Central memory CD8-positive, alpha-beta T cell (primary cell): Measurements from ENCODE around the gene ZNF165.
"Not testable (repeated sequence)": the region's sequence is repeated elsewhere in the genome, so short reads cannot be mapped to it uniquely, and the experiment has no call there.

Experiments used
- ATAC-seq: fragments of 150-1000 bp; cut with Tn5 transposase; replicated peaks from 2 replicates; pipeline ENCODE4 v1.10.0; 2022; ENCODE audit warnings: mild to moderate bottlenecking, moderate FRiP score, moderate number of reproducible peaks; ENCODE audit not compliant: poor library complexity, severe bottlenecking; ENCODE audit errors: extremely low read depth
- DNase-seq, 2 donors: peaks; one replicate each; pipeline ENCODE4 v3.0.0; 2021; ENCODE audit warnings: low spot score in 2 of 2
- H3K27ac Mint-ChIP-seq: one replicate; pipeline ENCODE4 v1.8.0; 2022; ENCODE audit warnings: low read depth, mild to moderate bottlenecking, moderate library complexity, mixed read lengths
- H3K27me3 Mint-ChIP-seq: one replicate; pipeline ENCODE4 v1.8.0; 2022; ENCODE audit warnings: mixed read lengths
- H3K36me3 Mint-ChIP-seq: one replicate; pipeline ENCODE4 v1.8.0; 2022; ENCODE audit warnings: mild to moderate bottlenecking, moderate library complexity, mixed read lengths; ENCODE audit not compliant: insufficient read depth
- H3K4me1 Mint-ChIP-seq: one replicate; pipeline ENCODE4 v1.8.0; 2022; ENCODE audit warnings: mixed read lengths
- H3K4me3 Mint-ChIP-seq: one replicate; pipeline ENCODE4 v1.8.0; 2022; ENCODE audit warnings: mild to moderate bottlenecking, moderate library complexity, mixed read lengths
- H3K9me3 Mint-ChIP-seq: one replicate; pipeline ENCODE4 v1.8.0; 2022; ENCODE audit warnings: mixed read lengths

ZNF165 gene

DNA sequence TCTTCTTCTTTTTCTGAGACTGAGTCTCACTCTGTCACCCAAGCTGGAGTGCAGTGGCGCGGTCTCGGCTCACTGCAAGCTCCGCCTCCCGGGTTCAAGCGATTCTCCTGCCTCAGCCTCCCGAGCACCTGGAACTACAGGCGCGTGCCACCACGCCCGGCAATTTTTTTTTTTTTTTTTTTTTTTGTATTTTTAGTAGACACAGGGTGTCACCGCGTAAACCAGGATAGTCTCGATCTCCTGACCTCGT is at the start of gene ZNF165:
Gene ZNF165, plus strand, starts transcription at position 188 of the 250 bp plus-strand sequence. CDS start 4,913 bp downstream, outside the sequence.
- Mint-ChIP-seq H3K4me1 (peaks cover 20% of the 10 kb centered on the region), H3K36me3 (peaks cover 22% of the 10 kb centered on the region), H3K27ac (peak within 1 kb of the TSS; percentile 89), H3K4me3 (peak within 1 kb of the TSS; percentile 75)
- not testable (repeated sequence) for H3K27me3 Mint-ChIP-seq, H3K9me3 Mint-ChIP-seq, DNase-seq
- peak; percentile 13 for ATAC-seq

DNA sequence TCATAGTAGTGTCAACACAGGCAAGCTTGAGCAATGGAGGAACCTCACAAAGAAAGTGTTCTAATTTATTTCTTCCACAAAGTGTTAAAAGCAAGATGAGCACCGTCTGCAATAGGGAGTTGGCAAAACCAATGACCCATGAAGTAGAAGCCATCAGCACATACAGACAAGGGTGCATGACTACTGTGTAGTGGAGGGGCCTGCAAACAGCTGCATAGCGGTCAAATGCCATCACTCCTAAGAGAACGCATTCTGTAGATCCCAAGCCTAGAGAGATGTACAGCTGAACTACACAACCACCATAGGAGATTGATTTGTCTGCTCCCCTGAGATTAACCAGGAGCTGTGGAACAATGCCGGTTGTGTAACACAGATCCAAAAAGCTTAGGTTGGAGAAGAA is 26.8 kb upstream of the ZNF165 start:
- Mint-ChIP-seq H3K27me3 (peaks cover 71% of the 10 kb centered on the region), H3K4me1 (no peaks in the 10 kb centered on the region), H3K9me3 (no peaks in the 10 kb centered on the region), H3K27ac (no peak overlapping the region), H3K4me3 (no peak overlapping the region), H3K36me3 (no peaks in the 10 kb centered on the region)
- ATAC-seq (no peak), DNase-seq (no peak)

DNA sequence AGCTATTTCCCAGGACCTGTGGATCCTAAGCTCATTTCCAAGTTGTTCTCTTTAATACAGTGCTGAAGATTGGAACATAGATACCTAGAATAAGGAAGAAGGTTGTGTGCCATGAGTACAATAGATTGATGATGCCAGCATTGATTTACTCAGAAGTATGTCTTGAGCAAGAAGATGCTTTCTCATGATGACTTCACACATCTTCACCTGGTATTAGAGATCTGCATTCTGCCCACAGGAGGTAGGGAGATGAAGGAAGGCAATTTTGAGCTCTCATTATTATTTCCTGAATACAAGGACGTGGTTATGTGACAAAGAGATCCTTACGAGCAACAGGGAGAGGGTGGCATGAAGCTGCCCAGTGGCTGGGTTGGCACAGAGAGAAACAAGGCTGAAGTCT is 20.0 kb upstream of the ZNF165 start:
- Mint-ChIP-seq H3K4me1 (no peaks in the 10 kb centered on the region), H3K27me3 (peaks cover 76% of the 10 kb centered on the region), H3K9me3 (no peaks in the 10 kb centered on the region), H3K4me3 (no peak overlapping the region), H3K36me3 (no peaks in the 10 kb centered on the region), H3K27ac (no peak overlapping the region)
- DNase-seq (no peak), ATAC-seq (no peak)

DNA sequence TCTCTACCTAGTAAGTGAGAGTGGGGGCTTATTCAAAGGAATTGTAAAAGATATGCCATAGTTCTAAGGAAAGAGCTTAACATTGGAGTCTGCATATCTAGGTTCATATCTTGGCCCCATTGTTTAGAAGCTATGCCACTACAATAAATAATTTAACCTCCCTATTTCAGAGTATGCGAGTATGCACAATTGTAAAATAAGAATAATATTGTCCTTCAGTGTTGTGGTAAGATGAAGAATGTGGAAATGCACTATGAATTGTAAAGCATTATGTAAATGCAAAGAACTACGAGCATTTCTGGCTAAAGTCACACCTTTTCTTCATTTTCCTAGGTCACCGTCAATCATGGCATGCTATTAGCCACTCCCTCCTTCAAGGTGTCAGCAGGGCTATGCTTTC is 16.1 kb upstream of the ZNF165 start:
- Mint-ChIP-seq H3K9me3 (no peaks in the 10 kb centered on the region), H3K27ac (no peak overlapping the region), H3K36me3 (no peaks in the 10 kb centered on the region), H3K4me1 (no peaks in the 10 kb centered on the region), H3K27me3 (peaks cover 82% of the 10 kb centered on the region), H3K4me3 (no peak overlapping the region)
- ATAC-seq: no peak
- no peak for DNase-seq

DNA sequence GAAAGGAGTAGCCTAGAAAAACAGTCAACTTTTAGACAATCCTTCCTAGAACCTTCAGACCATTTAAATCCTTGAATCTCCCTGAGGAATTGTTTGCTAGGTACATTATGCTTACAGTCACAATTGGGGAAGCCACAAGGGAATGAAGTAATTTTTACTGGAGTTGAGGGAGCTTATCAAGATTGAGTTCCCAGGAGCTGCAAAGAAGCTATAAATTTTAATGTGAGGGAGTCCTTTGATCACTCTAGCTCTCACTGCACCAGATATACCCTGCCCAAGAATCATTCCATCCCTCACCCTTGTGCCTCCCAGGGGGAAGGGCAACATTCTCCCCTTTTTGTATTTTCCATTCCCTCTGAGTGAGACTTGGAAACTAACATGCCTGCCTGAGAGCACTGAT is 12.3 kb upstream of the ZNF165 start:
- Mint-ChIP-seq H3K27ac (no peak overlapping the region), H3K9me3 (no peaks in the 10 kb centered on the region), H3K27me3 (peaks cover 88% of the 10 kb centered on the region), H3K4me3 (no peak overlapping the region), H3K4me1 (no peaks in the 10 kb centered on the region), H3K36me3 (peaks cover 2% of the 10 kb centered on the region)
- DNase-seq: no peak
- ATAC-seq: no peak

DNA sequence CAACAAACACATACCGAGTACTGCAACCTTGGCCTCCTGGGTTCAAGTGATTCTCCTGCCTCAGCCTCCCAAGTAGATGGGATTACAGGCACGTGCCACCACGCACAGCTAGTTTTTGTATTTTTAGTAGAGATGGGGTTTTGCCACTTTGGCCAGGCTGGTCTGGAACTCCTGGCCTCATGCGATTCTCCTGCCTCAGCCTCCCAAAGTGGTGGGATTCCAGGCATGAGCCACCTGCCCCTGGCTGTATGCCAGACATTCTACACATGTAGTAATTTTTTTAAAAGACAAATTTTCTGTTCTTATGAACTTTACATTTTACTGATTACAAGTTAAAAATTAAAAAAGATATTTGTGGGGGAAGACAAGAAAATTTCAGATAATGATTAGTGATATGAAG is 9.4 kb upstream of the ZNF165 start:
- not testable (repeated sequence) for H3K9me3 Mint-ChIP-seq, H3K36me3 Mint-ChIP-seq, H3K4me3 Mint-ChIP-seq, H3K27ac Mint-ChIP-seq, ATAC-seq, H3K4me1 Mint-ChIP-seq, DNase-seq
- peaks cover 67% of the 10 kb centered on the region for H3K27me3 Mint-ChIP-seq

DNA sequence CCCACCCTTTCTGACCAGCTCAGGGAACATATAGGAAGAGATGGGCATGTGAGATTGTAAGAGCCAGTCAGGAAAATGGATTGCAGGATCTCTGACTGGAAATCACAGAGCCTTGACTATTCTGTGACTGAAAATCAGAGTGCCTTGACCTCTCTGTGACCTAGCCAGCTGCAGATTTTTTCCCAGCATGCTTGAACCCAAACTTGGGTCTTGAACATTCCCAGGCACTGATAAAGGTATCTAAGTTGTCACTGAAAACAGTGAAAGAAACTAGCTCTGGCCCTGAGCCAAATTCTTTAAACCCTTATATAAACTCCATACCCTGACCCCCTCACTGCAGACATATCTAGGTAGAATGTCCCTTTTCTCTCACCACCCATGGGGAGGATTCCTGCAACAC is 2.3 kb upstream of the ZNF165 start:
- H3K4me3 Mint-ChIP-seq: no peak overlapping the region
- peaks cover 20% of the 10 kb centered on the region for H3K4me1 Mint-ChIP-seq
- no peaks in the 10 kb centered on the region for H3K27me3 Mint-ChIP-seq
- H3K27ac Mint-ChIP-seq: no peak overlapping the region
- peaks cover 24% of the 10 kb centered on the region for H3K36me3 Mint-ChIP-seq
- ATAC-seq (no peak), DNase-seq (no peak)
- H3K9me3 Mint-ChIP-seq: no peaks in the 10 kb centered on the region

DNA sequence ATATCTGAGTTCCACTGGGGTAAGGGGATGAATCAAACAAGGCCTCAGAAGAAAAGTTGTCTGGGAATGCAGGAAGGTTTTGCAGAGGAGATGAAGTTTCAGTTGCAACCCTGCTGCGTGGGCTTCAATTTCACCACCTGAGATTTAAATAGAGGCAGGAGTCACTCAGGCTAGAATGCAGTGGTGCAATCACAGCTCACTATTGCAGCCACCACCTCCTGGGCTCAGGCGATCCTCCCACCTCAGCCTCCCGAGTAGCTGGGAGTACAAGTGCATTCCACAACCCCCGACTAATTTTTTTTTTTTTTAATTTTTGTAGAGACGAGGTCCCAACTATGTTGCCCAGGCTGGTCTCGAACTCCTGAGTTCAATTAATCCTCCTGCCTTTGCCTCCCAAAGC is 1.5 kb upstream of the ZNF165 start:
- no peaks in the 10 kb centered on the region for H3K27me3 Mint-ChIP-seq
- H3K27ac Mint-ChIP-seq: no peak overlapping the region
- H3K4me1 Mint-ChIP-seq: peaks cover 20% of the 10 kb centered on the region
- ATAC-seq (no peak), DNase-seq (no peak)
- peak overlapping the region; percentile 75 for H3K4me3 Mint-ChIP-seq
- H3K36me3 Mint-ChIP-seq: peaks cover 22% of the 10 kb centered on the region
- H3K9me3 Mint-ChIP-seq: no peaks in the 10 kb centered on the region

DNA sequence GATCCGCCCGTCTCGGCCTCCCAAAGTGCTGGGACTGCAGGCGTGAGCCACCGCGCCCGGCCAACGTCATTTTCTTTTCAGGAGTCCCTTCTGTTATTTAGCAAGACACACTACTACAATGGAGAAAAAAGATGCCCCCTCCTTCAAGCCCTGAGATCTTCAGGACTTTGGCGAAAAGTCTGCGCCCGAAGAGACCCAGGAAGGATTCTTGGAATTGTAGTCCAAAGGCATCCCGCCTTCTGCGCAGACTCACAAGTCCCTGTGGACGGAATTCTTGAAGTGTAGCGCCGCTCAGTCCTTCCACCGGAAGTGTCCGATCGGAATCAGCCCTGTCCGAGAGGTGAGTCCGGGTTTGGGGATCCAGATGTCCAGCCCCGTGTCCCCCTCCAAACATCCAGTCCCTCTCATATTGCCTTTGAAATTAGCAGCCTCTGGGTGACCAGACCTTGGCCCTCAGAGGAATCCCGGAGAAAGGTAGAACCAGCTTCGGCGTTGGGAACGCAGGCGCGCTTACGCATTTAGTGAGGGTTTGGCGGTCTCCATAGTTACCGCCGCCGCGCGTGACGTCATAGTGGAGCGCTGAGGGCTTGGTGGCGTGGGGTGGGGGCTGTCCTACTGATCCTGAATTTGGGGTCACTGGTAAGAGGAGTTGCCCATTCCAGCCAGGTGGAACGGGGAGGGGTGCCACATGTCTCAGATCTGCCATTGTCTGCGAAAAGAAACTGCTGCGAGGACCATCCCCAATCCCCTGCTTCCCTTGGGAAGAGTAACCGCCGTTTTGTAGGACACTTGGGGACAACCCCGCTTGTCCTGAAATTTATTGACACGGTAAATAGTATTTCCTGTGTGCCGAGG is 490 bp downstream of the ZNF165 start:
- Mint-ChIP-seq H3K4me1 (peaks cover 20% of the 10 kb centered on the region), H3K36me3 (peaks cover 22% of the 10 kb centered on the region), H3K9me3 (no peaks in the 10 kb centered on the region), H3K4me3 (peak overlapping the region; percentile 75), H3K27ac (peak overlapping the region; percentile 89), H3K27me3 (no peaks in the 10 kb centered on the region)
- peak; percentile 80 for ATAC-seq
- peak; percentile 90 to 92 for DNase-seq

DNA sequence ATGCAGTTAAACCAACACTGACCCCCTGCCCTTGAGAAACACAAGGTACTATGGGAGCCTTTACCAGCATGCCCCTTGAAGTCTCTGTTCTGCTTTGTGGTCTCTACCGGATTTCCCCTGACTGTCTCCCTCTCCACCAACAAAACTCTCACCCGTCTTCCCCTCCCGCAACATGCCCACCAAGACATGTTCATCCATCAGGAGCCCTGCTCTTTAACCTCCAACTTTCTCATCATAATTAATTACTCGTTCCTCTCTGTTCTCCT is 1.1 kb downstream of the ZNF165 start:
- Mint-ChIP-seq H3K27ac (peak overlapping the region; percentile 89), H3K9me3 (no peaks in the 10 kb centered on the region), H3K4me3 (peak overlapping the region; percentile 75), H3K27me3 (no peaks in the 10 kb centered on the region), H3K4me1 (peaks cover 20% of the 10 kb centered on the region), H3K36me3 (peaks cover 22% of the 10 kb centered on the region)
- DNase-seq: peak in 1 of 2 donors; percentile 56
- peak; percentile 64 for ATAC-seq

DNA sequence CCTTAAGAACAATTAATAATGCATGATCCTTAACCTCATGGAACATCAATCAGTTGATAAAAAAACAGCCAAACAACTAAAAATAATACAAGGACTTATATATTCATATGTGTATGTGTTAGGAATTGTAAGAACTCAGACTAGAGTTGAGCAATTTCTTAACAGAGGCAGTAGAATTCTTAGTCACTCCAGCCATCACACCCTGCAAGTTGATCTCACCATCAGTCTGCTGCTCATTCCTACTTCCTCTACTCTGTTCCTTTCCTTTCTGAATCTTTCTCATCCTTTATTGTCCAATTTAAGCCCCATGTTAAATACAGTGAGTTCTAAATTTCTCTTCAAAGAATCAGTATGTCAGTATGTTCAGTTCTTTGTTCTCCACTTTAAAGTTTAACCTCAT is 2.6 kb downstream of the ZNF165 start:
- Mint-ChIP-seq H3K36me3 (peaks cover 22% of the 10 kb centered on the region), H3K27ac (no peak overlapping the region), H3K9me3 (peaks cover 5% of the 10 kb centered on the region), H3K27me3 (no peaks in the 10 kb centered on the region), H3K4me3 (no peak overlapping the region), H3K4me1 (peaks cover 20% of the 10 kb centered on the region)
- no peak for DNase-seq
- ATAC-seq: no peak

DNA sequence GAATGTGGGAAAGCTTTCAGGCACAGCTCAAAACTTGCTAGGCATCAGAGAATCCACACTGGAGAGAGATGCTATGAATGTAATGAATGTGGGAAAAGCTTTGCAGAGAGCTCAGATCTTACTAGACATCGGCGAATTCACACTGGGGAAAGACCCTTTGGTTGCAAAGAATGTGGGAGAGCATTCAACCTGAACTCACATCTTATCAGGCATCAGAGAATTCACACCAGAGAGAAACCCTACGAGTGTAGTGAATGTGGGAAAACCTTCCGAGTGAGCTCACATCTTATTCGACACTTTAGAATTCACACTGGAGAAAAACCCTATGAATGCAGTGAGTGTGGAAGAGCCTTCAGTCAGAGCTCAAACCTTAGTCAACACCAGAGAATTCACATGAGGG is 8.7 kb downstream of the ZNF165 start:
- no peaks in the 10 kb centered on the region for H3K4me1 Mint-ChIP-seq
- ATAC-seq (no peak), DNase-seq (no peak)
- no peaks in the 10 kb centered on the region for H3K27me3 Mint-ChIP-seq
- no peaks in the 10 kb centered on the region for H3K36me3 Mint-ChIP-seq
- no peak overlapping the region for H3K4me3 Mint-ChIP-seq
- no peak overlapping the region for H3K27ac Mint-ChIP-seq
- peaks cover 25% of the 10 kb centered on the region for H3K9me3 Mint-ChIP-seq

DNA sequence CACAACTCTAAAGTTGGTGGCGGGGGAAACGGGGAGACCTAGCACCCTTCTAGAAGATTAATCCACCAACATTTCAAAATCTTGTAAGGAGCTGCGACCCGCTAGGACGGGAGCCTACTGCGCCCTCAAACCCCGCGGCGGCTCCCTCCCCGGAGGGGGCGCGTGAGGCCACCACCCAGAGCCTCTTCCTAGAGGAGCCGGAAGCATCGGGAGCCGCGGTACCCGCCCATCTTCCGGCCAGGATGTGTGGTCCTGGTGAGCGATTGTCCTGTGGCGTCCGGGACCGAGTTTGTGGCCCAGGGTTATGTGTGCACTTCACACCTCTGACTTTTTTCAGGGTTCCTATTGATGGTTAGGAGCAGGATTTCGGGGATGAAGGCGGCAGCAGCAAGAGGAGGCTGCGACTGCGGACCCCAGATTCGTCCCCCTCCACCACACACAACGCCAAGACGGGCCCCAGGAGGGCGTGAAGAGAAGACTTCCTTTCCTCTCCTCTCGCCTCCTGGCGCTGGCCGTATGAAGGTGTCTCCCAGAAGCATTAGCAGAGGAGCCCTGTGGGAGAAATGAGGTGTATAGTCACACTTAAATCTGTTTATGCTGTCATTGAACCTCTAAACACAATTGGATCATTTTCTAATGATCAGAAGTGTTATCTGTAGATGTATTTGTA is 10.7 kb downstream of the ZNF165 start:
- no peaks in the 10 kb centered on the region for H3K4me1 Mint-ChIP-seq
- H3K9me3 Mint-ChIP-seq: peaks cover 25% of the 10 kb centered on the region
- H3K4me3 Mint-ChIP-seq: no peak overlapping the region
- H3K27ac Mint-ChIP-seq: no peak overlapping the region
- ATAC-seq (no peak), DNase-seq (no peak)
- no peaks in the 10 kb centered on the region for H3K36me3 Mint-ChIP-seq
- H3K27me3 Mint-ChIP-seq: peaks cover 9% of the 10 kb centered on the region
